Measurements from ENCODE around the gene BIRC6. TPM values are rescaled to one million over a fixed set of nuclear protein-coding genes. Genes with fewer than 3 reads are reported as not detected.

The BIRC6 gene
- total and polyA plus RNA-seq, 2 of the 8 experiments (the other 6 are each of a cell fraction or from before 2014, with no cell fraction given): 32.5 to 69.5 TPM

- Histone ChIP-seq H3K14ac (ENCODE audit: insufficient read length) (no peak overlapping the region), H3K4me2 (ENCODE audit: insufficient read depth in 1 of 2, low read depth in 2 of 2, low read length in 2 of 2) (no peak overlapping the region), H3K23me2 (ENCODE audit: low read depth, low read length) (no peaks in the 10 kb centered on the region), H3K27ac (ENCODE audit: low read depth, low read length) (no peak overlapping the region), H2BK20ac (ENCODE audit: low read length) (no peak overlapping the region), H4K20me1 (replicated peaks in 1 of 2; ENCODE audit: control insufficient read depth in 1 of 2, insufficient read depth in 2 of 2, low read length in 2 of 2) (no peaks in the 10 kb centered on the region), H3K36me3 (ENCODE audit: control insufficient read depth in 2 of 4, insufficient read depth in 4 of 4, low read length in 3 of 4) (peaks cover 0 to 18% (median 10%) of the 10 kb centered on the region in 4 experiments; a peak in 6 of 8 replicates), H3K27me3 (replicated peaks in 1 of 4; ENCODE audit: control insufficient read depth in 3 of 4, extremely low read depth in 1 of 4, insufficient read depth in 3 of 4, low read length in 3 of 4) (no peaks in the 10 kb centered on the region), H3K79me1 (ENCODE audit: low read depth, low read length) (no peaks in the 10 kb centered on the region), H3K79me2 (ENCODE audit: control insufficient read depth in 1 of 2, insufficient read depth in 2 of 2, low read length in 2 of 2) (no peaks in the 10 kb centered on the region), H3K23ac (ENCODE audit: insufficient read length) (no peak overlapping the region), H3K9ac (replicated peaks in 1 of 4; ENCODE audit: extremely low read depth in 1 of 4, low read depth in 3 of 4, low read length in 3 of 4) (no peak overlapping the region), H3K18ac (ENCODE audit: extremely low read depth, low read length) (no peak overlapping the region), H2BK5ac (ENCODE audit: low read depth, low read length) (no peak overlapping the region), H3K4ac (replicated peaks; ENCODE audit: insufficient read length, low read depth, low read length) (no peak overlapping the region), H2BK120ac (replicated peaks; ENCODE audit: low read depth, low read length) (no peak overlapping the region), H2BK15ac (ENCODE audit: low read length) (no peak overlapping the region), H3K9me3 (ENCODE audit: insufficient read depth in 2 of 2, low read depth in 1 of 2, low read length in 1 of 2) (no peaks in the 10 kb centered on the region), H4K91ac (replicated peaks; ENCODE audit: insufficient read length, low read length) (no peak overlapping the region), H4K8ac (ENCODE audit: extremely low read depth, insufficient read depth, low read length) (no peak overlapping the region), H2BK12ac (ENCODE audit: low read depth, low read length) (no peak overlapping the region), H2AK5ac (ENCODE audit: low read depth, low read length) (no peak overlapping the region), H2AFZ (ENCODE audit: low read length) (no peak overlapping the region), H4K5ac (ENCODE audit: insufficient read length, low read depth, low read length) (no peak overlapping the region), H3K4me3 (ENCODE audit: extremely low read depth in 1 of 4, insufficient read depth in 2 of 4, low read depth in 3 of 4, low read length in 4 of 4) (no peak overlapping the region), H3K56ac (replicated peaks; ENCODE audit: insufficient read length, low read depth, low read length) (no peak overlapping the region), H3K4me1 (replicated peaks in 1 of 4; ENCODE audit: control insufficient read depth in 3 of 4, insufficient read depth in 4 of 4, low read length in 3 of 4) (no peaks in the 10 kb centered on the region)
- POLR2A ChIA-PET (ENCODE audit: partially characterized antibody): no interaction called here
- CTCF ChIA-PET (ENCODE audit: partially characterized antibody): no interaction called here
- no peak for DNase-seq (ENCODE audit: low read depth in 1 of 2, low spot score in 2 of 2)
- FAIRE-seq: no peak
- 88% methylated on average over 5 of the region's 5 CpGs; no CpG with 5 or more reads in 1 of the 2 experiments for WGBS, 2 experiments (ENCODE audit: extremely low coverage in 1 of 2, insufficient coverage in 1 of 2, insufficient read length in 1 of 2, insufficient replicate concordance in 2 of 2, low coverage in 1 of 2, low lambda C conversion rate in 2 of 2, missing lambda C conversion rate in 1 of 2)
- TF ChIP-seq MAX (IDR thresholded peaks at IDR 0.05) (no peak), TEAD4 (IDR thresholded peaks at IDR 0.05; ENCODE audit: low read depth, low read length) (no peak), RFX5 (IDR thresholded peaks at IDR 0.05; ENCODE audit: borderline replicate concordance, low read depth, low read length) (no peak), SP2 (IDR thresholded peaks at IDR 0.05; ENCODE audit: low read length) (no peak), ZNF274 (IDR thresholded peaks at IDR 0.05; ENCODE audit: borderline replicate concordance, extremely low read depth, low read length) (no peak), SUZ12 (IDR thresholded peaks at IDR 0.05; ENCODE audit: low read length) (no peak)
Measured at GRCh38 chr2:32641180-32641579, 284.4 kb downstream of the BIRC6 start.

Data from H1 (cell line).